LNCAP (cell line): ENCODE results near the gene TMEM107.

Experiments
- TF ChIP-seq, protein P1 (sequence below): fragments of 450-650 bp; IDR thresholded peaks from 2 replicates; pipeline ENCODE4 v1.5.1; 2017; ENCODE audit warnings: mild to moderate bottlenecking

Gene TMEM107

GRCh38 chr17:8142887-8143580, 33.1 kb downstream of the TMEM107 start:
- TF ChIP-seq, protein P1, sequence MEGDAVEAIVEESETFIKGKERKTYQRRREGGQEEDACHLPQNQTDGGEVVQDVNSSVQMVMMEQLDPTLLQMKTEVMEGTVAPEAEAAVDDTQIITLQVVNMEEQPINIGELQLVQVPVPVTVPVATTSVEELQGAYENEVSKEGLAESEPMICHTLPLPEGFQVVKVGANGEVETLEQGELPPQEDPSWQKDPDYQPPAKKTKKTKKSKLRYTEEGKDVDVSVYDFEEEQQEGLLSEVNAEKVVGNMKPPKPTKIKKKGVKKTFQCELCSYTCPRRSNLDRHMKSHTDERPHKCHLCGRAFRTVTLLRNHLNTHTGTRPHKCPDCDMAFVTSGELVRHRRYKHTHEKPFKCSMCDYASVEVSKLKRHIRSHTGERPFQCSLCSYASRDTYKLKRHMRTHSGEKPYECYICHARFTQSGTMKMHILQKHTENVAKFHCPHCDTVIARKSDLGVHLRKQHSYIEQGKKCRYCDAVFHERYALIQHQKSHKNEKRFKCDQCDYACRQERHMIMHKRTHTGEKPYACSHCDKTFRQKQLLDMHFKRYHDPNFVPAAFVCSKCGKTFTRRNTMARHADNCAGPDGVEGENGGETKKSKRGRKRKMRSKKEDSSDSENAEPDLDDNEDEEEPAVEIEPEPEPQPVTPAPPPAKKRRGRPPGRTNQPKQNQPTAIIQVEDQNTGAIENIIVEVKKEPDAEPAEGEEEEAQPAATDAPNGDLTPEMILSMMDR = no peak

GRCh38 chr17:8142158-8142886, 33.9 kb downstream of the TMEM107 start:
- TF ChIP-seq, protein P1 = no peak

DNA sequence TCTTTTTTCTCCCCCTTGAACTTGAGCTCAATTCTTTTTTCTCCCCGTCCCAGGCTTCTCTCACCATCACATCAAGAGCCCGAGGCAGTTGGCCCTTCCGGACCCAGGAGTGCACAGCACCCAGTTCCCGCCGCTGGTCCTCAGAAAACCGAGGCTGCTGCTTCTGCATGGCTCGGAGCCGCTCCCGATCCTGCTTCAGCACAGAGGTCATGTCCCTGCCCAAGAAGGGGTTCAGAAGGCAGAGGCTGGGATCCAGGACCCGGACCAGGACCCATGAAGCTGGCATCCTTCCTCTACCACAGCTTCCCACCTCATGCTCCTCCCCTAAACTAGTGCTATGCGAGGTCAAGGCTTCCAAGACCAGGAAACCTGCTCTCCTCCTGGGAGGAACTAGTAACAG, 34.4 kb downstream of the TMEM107 start:
- TF ChIP-seq, protein P1 = no peak

- TF ChIP-seq, protein P1 = no peak
Measured at GRCh38 chr17:8141045-8141444, 35.1 kb downstream of the TMEM107 start.

GRCh38 chr17:8140065-8141029, 35.8 kb downstream of the TMEM107 start:
- TF ChIP-seq, protein P1 = no peak

GRCh38 chr17:8138672-8139371, 37.4 kb downstream of the TMEM107 start:
- TF ChIP-seq, protein P1 = peak; percentile 88

DNA sequence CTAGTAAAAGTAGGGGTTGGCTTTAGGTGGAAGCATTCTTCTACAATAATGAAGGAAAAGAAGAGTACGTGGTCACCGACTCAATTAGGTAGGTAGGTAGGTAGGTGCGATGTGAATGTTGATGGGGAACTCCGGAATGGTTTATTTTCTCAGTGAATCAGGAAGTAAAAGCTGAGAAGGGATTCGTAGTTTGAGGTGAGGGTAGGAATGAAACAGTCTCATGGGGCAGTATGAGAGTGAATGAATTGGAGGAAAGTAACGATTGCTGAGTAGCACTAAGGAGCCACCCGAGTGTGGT, 37.9 kb downstream of the TMEM107 start:
- TF ChIP-seq, protein P1 = no peak
